Psoas muscle (tissue), 8 donors: ENCODE results near the gene POLR3K. TPM values are rescaled to one million over a fixed set of nuclear protein-coding genes. Genes with fewer than 3 reads are reported as not detected.
"Not testable (repeated sequence)": the region's sequence is repeated elsewhere in the genome, so short reads cannot be mapped to it uniquely, and the experiment has no call there.

Experiments
- ATAC-seq, 4 donors: fragments of 200-7000 bp; cut with Tn5 transposase; one replicate each; pipeline ENCODE4 v1.9.1; 2020; ENCODE audit warnings: moderate library complexity in 3 of 4, mild to moderate bottlenecking in 2 of 4
- DNase-seq, 2 donors: peaks; one replicate each; pipeline ENCODE4 v3.0.0-alpha.2; 2020
- H3K27ac ChIP-seq: fragments of 200-600 bp; one replicate; pipeline ENCODE4 v1.8.0; 2022
- H3K27me3 ChIP-seq, 3 donors: fragments of 200-600 bp in 1 of 3; one replicate each; pipeline versions ENCODE4 v1.6.1 to v1.8.0; 2013 to 2022; ENCODE audit warnings: low read length in 2 of 3, mild to moderate bottlenecking in 2 of 3, moderate library complexity in 1 of 3; ENCODE audit not compliant: insufficient read depth in 3 of 3
- H3K36me3 ChIP-seq, 2 donors: fragments of 200-600 bp in 1 of 2; one replicate each; pipeline versions ENCODE4 v1.6.1 to v1.8.0; 2013 to 2022; ENCODE audit warnings: low read depth in 1 of 2, mild to moderate bottlenecking in 1 of 2, moderate library complexity in 1 of 2; ENCODE audit not compliant: insufficient read depth in 1 of 2
- H3K4me1 ChIP-seq: fragments of 200-600 bp; one replicate; pipeline ENCODE4 v1.8.0; 2022
- H3K4me3 ChIP-seq: fragments of 200-600 bp; one replicate; pipeline ENCODE4 v1.8.0; 2022; ENCODE audit warnings: mild to moderate bottlenecking
- H3K9me3 ChIP-seq: fragments of 200-600 bp; one replicate; pipeline ENCODE4 v1.8.0; 2022
- WGBS, 3 donors: extraction: QIAGEN DNeasy Blood & Tissue Kit; methylation state at CpG; one replicate each; pipeline versions ENCODE4 v1.1.6 to v1.1.7; 2013; 5-methylcytosine and 5-hydroxymethylcytosine counted together
- intact Hi-C, 2 donors: fragments of 100-400 bp; cut with DNase I; formaldehyde crosslinking; loops; one replicate each; pipeline versions ENCODE4 v1.11.0 to v1.14.2; 2022
- polyA plus RNA-seq, 3 donors: library from polyadenylated mRNA; stranded (reverse); fragments of 200-250 nt; gene quantifications; one replicate each; pipeline ENCODE4 v1.2.3, GENCODE V29; 2013
- total RNA-seq, 4 donors: library from RNA; stranded (reverse); fragmentation: NEBNext Ultra II Directional in 2 of 4; extraction: Animal tissue kit (Norgen Biotek cat#: 25700) in 2 of 4; gene quantifications; one replicate each; pipeline versions ENCODE4 v1.2.1 to v1.2.4, GENCODE V29; 2021 to 2023
- TF ChIP-seq, protein P1 (sequence below): fragments of 200-600 bp; IDR thresholded peaks from one replicate; pipeline ENCODE4 v1.8.0; 2022; ENCODE audit warnings: antibody characterized with exemption
- donor health status: healthy with polysubstance abuse.
- donor health status: DM: no; HTN: no; CAD: no; lungs with moderate emphysema.
- donor health status: Bipolar disorder and iron deficiency.
- donor health status: healthy.
- donor health status: DM: yes; HTN: yes; CAD: no.
- donor health status: DM: no; HTN: no; CAD: no.
- donor health status: DM: no; HTN: no; CAD: no.
- donor health status: DM: yes; HTN: yes; CAD: no.

The POLR3K gene
- total and polyA plus RNA-seq, 7 donors = 5.8 to 17.5 (median 10.9) TPM

DNA sequence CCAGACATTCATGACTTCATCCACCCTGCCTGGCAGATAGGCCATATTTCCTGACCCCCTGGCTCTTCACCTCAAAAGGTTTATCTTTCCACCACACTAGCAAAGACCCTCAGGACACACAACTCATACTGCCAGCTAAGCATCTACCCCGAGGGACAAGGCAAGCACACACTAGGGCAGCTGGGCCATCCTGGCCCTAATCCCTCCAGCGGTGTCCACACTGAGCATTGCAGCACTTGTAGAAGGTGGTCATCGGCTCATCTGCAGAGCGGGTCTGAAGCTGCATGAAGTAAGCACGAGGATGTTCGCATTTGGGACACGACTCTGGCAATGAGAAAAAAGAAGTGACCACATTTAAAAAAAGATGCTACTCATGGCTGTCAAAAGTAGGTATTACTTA lies 6.2 kb downstream of the POLR3K start:
- TF ChIP-seq, protein P1, sequence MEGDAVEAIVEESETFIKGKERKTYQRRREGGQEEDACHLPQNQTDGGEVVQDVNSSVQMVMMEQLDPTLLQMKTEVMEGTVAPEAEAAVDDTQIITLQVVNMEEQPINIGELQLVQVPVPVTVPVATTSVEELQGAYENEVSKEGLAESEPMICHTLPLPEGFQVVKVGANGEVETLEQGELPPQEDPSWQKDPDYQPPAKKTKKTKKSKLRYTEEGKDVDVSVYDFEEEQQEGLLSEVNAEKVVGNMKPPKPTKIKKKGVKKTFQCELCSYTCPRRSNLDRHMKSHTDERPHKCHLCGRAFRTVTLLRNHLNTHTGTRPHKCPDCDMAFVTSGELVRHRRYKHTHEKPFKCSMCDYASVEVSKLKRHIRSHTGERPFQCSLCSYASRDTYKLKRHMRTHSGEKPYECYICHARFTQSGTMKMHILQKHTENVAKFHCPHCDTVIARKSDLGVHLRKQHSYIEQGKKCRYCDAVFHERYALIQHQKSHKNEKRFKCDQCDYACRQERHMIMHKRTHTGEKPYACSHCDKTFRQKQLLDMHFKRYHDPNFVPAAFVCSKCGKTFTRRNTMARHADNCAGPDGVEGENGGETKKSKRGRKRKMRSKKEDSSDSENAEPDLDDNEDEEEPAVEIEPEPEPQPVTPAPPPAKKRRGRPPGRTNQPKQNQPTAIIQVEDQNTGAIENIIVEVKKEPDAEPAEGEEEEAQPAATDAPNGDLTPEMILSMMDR = no peak
- Histone ChIP-seq H3K27ac (no peak overlapping the region), H3K36me3 (peaks cover 5 to 53% of the 10 kb centered on the region in 2 donors), H3K4me1 (peaks cover 4% of the 10 kb centered on the region), H3K27me3 (no peaks in the 10 kb centered on the region), H3K9me3 (no peaks in the 10 kb centered on the region), H3K4me3 (no peak overlapping the region)
- 92 to 96% (median 95%) methylated on average over 7 of the region's 7 CpGs for WGBS, 3 donors
- intact Hi-C loops = no loop called here
- no peak for DNase-seq
- ATAC-seq = no peak

DNA sequence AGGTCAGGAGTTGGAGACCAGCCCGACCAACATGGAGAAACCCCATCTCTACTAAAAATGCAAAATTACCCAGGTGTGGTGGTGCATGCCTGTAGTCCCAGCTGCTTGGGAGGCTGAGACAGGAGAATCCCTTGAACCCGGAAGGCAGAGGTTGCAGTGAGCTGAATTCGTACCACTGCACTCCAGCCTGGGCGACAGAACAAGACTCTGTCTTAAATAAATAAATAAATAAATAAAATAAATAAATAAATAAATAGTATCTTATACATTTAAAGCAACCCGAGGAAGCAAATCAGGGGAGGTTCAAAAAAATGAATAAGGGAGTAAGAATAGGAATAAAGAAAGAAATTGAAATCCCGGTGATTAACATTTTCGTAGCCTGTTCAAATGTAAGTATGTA lies 6.9 kb downstream of the POLR3K start:
- H3K4me1 ChIP-seq, H3K9me3 ChIP-seq, ATAC-seq, H3K27me3 ChIP-seq, H3K27ac ChIP-seq, H3K4me3 ChIP-seq, DNase-seq, intact Hi-C loops: not testable (repeated sequence)
- H3K36me3 ChIP-seq = peaks cover 5 to 53% of the 10 kb centered on the region in 2 donors
- 95 to 96% (median 95%) methylated on average over 7 of the region's 7 CpGs for WGBS, 3 donors

DNA sequence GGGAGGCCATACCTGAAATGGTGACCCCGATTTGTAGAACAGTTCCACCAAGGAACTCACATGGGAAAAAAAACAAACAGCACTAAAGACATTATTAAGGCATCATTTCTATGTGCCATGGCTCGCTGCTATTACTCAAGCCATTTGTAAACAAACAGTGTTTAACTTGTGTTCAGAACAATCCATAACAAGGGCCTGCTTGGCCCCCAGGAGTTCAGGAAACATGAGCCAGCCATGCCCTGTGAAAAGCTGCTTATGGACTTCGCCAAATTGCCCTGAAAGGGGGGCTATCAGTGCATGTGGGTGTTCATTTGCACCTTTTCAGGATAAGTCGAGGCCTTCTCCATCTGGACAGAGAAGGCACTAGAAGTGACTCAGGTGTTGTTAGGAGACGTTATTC lies 8.0 kb downstream of the POLR3K start:
- Histone ChIP-seq H3K4me1 (no peaks in the 10 kb centered on the region), H3K9me3 (no peaks in the 10 kb centered on the region), H3K4me3 (no peak overlapping the region), H3K27me3 (no peaks in the 10 kb centered on the region), H3K27ac (no peak overlapping the region), H3K36me3 (peaks cover 5 to 47% of the 10 kb centered on the region in 2 donors)
- ATAC-seq (no peak), DNase-seq (no peak)
- intact Hi-C loops = no loop called here
- WGBS, 3 donors = 92 to 93% (median 93%) methylated on average over 5 of the region's 5 CpGs
- TF ChIP-seq, protein P1 = no peak

DNA sequence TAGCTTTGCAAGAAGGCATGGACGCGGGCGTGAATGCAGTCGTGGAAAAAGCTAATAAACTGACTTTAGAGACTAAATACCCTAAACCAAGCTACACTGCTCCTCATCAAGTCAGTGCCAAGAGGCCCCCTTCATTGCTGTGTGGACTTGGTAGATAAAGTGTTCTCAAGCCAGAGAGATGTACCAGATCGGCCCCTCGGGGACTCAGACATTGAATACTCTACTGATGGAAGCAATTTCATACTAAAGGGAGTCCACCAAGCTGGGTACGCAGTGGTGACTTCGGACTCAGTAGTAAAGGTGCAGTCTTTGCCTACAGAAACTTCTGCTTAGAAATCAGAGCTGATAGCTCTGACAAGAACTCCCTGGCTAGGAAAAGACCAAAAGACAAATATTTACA lies 8.8 kb downstream of the POLR3K start:
- ATAC-seq (no peak), DNase-seq (no peak)
- H3K4me3 ChIP-seq = no peak overlapping the region
- TF ChIP-seq, protein P1 = no peak
- H3K4me1 ChIP-seq = no peaks in the 10 kb centered on the region
- no peaks in the 10 kb centered on the region for H3K9me3 ChIP-seq
- intact Hi-C loops = no loop called here
- WGBS, 3 donors = 89 to 95% (median 94%) methylated on average over 8 of the region's 8 CpGs
- peaks cover 5 to 46% of the 10 kb centered on the region in 2 donors for H3K36me3 ChIP-seq
- H3K27me3 ChIP-seq = no peaks in the 10 kb centered on the region
- no peak overlapping the region for H3K27ac ChIP-seq

DNA sequence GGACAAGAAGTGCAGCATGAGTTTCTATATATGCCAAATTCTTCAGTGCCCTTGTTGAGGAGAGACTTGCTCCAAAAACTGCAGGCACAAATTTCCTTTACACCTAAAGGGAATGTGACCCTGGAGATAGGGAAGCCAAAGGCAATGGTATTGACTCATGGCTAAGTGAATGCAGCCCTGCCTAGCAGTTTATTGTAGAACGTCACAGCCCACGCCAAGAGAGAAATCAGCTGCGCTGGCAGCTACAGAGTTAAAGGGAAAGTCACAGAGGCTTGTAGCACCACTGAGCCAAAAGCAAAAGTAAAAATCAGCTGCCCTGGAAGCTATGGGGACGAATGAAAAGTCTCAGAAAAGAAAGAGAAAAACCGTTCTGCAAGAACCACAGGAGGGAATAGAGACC lies 10.1 kb downstream of the POLR3K start:
- no peaks in the 10 kb centered on the region for H3K4me1 ChIP-seq
- WGBS, 3 donors = 80 to 85% (median 82%) methylated on average over 5 of the region's 5 CpGs
- no peak overlapping the region for H3K4me3 ChIP-seq
- ATAC-seq = no peak
- TF ChIP-seq, protein P1 = no peak
- DNase-seq = no peak
- peaks cover 5 to 42% of the 10 kb centered on the region in 2 donors for H3K36me3 ChIP-seq
- intact Hi-C loops = no loop called here
- no peaks in the 10 kb centered on the region for H3K9me3 ChIP-seq
- no peaks in the 10 kb centered on the region for H3K27me3 ChIP-seq
- no peak overlapping the region for H3K27ac ChIP-seq
